SU-DHL-6 (cell line): ENCODE data around the gene TM9SF1.

ENCODE experiments used
- CTCF ChIP-seq: fragments of 200-600 bp; sonication (generic); IDR thresholded peaks from one replicate; pipeline ENCODE4 v1.5.1; 2017; ENCODE audit warnings: antibody characterized with exemption, mild to moderate bottlenecking, low read length, moderate library complexity; ENCODE audit not compliant: insufficient read depth, poor library complexity, severe bottlenecking
- EZH2phosphoT487 ChIP-seq: fragments of 200-600 bp; sonication (generic), shearing (Covaris generic); conservative IDR thresholded peaks from 2 replicates; pipeline ENCODE4 v1.6.1; 2018; ENCODE audit warnings: mild to moderate bottlenecking, antibody characterized with exemption, low read length, moderate library complexity, mixed read lengths

GRCh38 chr14:24187539-24187915, 7.7 kb downstream of the TM9SF1 start:
- no peak for TF ChIP-seq CTCF
- no peak for TF ChIP-seq EZH2phosphoT487
